Adrenal gland (tissue), 5 donors: ENCODE data around the gene TOGARAM1.

ENCODE experiments used
- POLR2A ChIP-seq, 2 donors: fragments of 450-650 bp; IDR thresholded peaks; one replicate each; pipeline ENCODE4 v1.6.1; 2017; ENCODE audit warnings: antibody characterized with exemption in 2 of 2, mild to moderate bottlenecking in 2 of 2, moderate library complexity in 1 of 2
- TF ChIP-seq, protein P1 (sequence below), 6 experiments: fragments of 450-650 bp in 4 of 6; fragments of 200-600 bp in 2 of 6; sonication (generic) in 1 of 6; IDR thresholded peaks; 1 replicate in 5 of 6; 2 replicates in 1 of 6; pipeline versions ENCODE4 v1.5.1 to v1.8.0; 2016 to 2021; ENCODE audit warnings: antibody characterized with exemption in 6 of 6, mild to moderate bottlenecking in 2 of 6, moderate library complexity in 1 of 6
- donor health status: DM: no; HTN: no; CAD: no.

DNA sequence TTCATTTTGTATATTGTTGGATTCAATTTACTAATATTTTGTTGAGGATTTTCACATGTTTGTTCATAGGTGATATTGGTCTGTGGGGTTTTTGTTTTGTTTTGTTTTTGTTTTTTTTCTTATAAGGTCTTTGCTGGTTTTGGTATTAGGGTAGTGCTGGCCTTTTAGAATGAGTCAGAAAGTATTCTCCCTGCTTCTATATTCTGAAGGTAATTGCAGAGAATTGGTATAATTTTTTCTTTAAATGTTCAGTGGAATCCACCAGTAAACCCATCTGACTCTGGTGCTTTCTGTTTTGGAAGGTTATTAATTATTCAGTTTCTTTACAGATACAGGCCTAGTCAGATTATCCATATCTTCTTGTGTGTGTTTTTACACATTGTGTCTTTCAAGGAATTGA, 8.9 kb downstream of the TOGARAM1 start:
- TF ChIP-seq, protein P1, sequence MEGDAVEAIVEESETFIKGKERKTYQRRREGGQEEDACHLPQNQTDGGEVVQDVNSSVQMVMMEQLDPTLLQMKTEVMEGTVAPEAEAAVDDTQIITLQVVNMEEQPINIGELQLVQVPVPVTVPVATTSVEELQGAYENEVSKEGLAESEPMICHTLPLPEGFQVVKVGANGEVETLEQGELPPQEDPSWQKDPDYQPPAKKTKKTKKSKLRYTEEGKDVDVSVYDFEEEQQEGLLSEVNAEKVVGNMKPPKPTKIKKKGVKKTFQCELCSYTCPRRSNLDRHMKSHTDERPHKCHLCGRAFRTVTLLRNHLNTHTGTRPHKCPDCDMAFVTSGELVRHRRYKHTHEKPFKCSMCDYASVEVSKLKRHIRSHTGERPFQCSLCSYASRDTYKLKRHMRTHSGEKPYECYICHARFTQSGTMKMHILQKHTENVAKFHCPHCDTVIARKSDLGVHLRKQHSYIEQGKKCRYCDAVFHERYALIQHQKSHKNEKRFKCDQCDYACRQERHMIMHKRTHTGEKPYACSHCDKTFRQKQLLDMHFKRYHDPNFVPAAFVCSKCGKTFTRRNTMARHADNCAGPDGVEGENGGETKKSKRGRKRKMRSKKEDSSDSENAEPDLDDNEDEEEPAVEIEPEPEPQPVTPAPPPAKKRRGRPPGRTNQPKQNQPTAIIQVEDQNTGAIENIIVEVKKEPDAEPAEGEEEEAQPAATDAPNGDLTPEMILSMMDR (IDR thresholded peaks at IDR 0.05): no peak
- TF ChIP-seq POLR2A (IDR thresholded peaks at IDR 0.05): no peak
